H7 (cell line): Measurements from ENCODE around the gene IFT57. TPM values are rescaled to one million over a fixed set of nuclear protein-coding genes. Genes with fewer than 3 reads are reported as not detected.
A peak's percentile ranks its signal among the peaks of the same experiment; 100 is the strongest.

ENCODE experiments used
- DNase-seq: peaks from one replicate; pipeline ENCODE4 v3.0.0; 2012
- H3K27me3 ChIP-seq: 2 replicates; pipeline ENCODE4 v1.6.0; 2011; ENCODE audit warnings: mild to moderate bottlenecking, low read length; ENCODE audit not compliant: control insufficient read depth, insufficient read depth
- H3K36me3 ChIP-seq: replicated peaks from 2 replicates; pipeline ENCODE4 v1.5.1; 2011; ENCODE audit warnings: low read length; ENCODE audit not compliant: control insufficient read depth, insufficient read depth
- H3K4me3 ChIP-seq: 2 replicates; pipeline ENCODE4 v1.5.1; 2011; ENCODE audit warnings: low read depth, mild to moderate bottlenecking, control low read depth, low read length, moderate library complexity; ENCODE audit not compliant: insufficient read depth
- total RNA-seq: library from RNA; depleted of rRNA; stranded (reverse); fragments of >200 nt; shearing (Covaris generic); gene quantifications from 2 replicates; pipeline ENCODE4 v1.2.3, GENCODE V29; 2014; rRNA removed

The IFT57 gene
- total RNA-seq, 1 experiment from 2014 or later, result 28.7 TPM

DNA sequence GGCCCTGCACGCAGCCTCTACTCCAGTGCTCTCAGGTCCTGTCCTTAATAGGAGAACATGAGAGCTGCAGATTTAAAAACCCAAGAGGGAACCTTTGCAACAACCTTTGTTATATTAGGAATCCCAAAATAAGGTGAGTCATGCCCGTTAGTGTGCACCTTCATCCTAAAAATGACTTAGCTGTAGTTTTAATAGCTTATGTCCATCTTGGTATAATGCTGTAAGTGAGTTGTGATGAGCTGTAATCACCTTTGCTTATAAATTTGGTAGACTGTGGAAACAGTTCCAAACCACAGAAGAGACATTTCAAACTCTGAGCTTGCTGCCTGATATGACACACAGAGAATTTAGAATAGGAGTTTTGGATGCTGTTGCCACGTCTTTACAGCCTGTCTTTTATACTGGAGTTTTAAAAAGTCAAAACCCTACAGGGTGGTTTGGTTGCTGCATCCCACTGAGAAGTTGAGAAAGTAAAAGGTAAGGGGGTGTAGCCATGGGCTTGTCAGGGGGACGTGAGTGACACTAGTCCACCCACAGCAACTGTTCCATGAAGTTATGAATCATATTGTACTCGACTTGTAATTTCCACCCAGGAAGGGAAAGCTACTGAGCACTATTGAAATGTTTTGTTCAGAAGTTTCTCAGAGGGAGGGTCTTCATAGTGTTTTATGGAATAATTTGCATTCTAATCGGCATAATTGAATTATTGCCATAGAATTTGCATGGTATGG is 104.0 kb downstream of the IFT57 start:
- DNase-seq, result no peak
- Histone ChIP-seq H3K4me3 (no peak overlapping the region), H3K36me3 (no peaks in the 10 kb centered on the region), H3K27me3 (no peaks in the 10 kb centered on the region)

DNA sequence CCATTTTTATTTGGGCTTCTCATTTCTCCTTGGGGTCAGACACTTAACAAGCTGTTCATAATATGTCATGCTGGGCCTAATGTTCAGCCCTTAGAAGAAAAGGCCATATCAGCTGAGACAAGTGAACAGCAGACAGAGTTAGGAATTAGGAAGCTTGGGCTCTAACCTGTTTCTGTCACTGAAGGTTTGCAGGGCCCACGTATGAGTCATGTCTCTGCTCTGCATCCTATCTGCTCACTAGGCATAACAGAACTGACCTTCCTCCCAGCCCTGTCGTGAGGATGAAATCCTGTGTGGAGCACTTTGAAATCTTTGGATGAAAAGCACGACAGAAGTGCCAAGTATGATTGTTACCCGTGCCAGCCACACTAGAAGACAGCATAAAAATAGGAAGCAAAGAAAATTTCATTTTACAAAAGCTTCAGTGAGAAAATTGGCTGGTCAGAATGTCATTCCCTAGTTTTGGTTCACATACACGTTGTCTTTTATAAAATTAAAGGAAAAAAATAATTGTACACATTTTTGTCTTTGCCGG is 104.9 kb downstream of the IFT57 start:
- DNase-seq, result no peak
- Histone ChIP-seq H3K36me3 (no peaks in the 10 kb centered on the region), H3K27me3 (no peaks in the 10 kb centered on the region), H3K4me3 (no peak overlapping the region)

DNA sequence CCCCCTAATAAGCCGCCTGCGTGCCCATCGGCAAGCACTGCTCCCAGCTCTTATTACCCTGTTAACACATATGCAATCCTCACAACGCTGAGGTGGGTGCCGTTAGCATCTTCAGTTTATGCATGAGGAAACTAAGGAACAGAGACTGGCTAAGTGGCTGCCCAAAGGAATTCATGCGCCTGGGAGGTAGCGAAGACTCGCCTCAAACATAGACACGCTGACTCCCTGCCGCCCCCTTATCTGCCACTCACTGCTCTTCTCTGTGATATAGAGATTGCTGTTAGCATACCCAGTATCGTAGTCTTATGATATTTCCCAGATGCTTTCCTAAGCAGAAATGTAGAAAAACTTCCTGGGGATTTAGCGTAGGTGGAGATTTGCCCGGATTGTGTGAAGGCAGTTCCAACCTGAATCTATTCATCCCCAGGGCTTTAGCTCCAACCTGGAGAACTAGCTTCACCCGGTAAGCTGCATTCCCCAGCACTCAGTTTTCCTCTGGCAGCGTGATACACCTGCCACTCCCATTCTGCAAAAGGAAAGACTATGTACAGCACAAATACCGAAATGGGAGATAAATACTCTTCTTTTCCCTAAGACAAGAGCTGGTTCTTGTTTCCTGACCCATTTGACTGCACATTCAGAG is 107.7 kb downstream of the IFT57 start:
- Histone ChIP-seq H3K4me3 (no peak overlapping the region), H3K27me3 (no peaks in the 10 kb centered on the region), H3K36me3 (no peaks in the 10 kb centered on the region)
- DNase-seq, result peak; percentile 13

DNA sequence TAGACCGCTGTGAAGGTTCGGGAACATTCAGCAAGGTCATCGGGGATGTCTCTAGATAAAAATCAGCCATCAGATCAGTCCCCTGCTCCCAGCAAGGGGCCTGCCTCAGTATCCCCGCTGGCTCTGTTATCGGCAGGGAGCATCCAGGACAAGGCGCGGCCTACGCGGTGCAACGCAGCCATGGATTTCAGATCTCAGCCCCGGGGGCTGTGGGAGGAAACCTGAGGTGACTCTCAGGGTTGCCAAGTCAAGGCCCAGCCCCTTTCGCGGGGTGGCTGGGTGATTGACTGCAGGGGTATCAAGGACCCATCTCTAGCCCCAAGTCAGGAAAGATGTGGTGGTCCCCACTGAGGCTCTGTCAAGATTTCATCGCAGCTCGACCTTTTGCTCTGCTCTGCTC is 108.2 kb downstream of the IFT57 start:
- Histone ChIP-seq H3K36me3 (no peaks in the 10 kb centered on the region), H3K4me3 (no peak overlapping the region), H3K27me3 (no peaks in the 10 kb centered on the region)
- no peak for DNase-seq

DNA sequence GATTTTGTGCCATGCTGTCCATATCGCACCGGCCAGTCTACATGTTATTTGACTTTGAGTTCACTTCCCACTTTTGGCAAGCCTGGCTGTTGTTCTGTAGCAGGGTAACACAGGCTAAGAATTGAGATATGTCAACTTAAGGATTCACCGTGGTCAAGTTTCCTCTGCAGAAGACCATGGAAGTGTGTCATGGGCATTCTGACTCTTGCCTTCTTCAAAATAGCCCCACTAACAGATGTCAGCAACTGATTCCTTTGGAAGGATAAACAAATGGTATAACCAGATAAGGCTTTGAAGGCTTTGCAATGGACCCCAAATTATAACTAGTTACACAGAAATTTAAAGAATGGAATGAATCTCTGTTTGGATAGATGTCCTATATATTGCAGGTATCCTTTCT is 111.3 kb downstream of the IFT57 start:
- Histone ChIP-seq H3K27me3 (no peaks in the 10 kb centered on the region), H3K4me3 (no peak overlapping the region), H3K36me3 (no peaks in the 10 kb centered on the region)
- DNase-seq, result no peak

Other genes with a start within 250 kb of the IFT57 start
- 8.3 and 14.4 TPM in 2 replicates for gene CD47, start 131.4 kb downstream of the IFT57 start, total RNA-seq
- not detected in 2 replicates for gene HHLA2, start 74.1 kb upstream of the IFT57 start, total RNA-seq